HS-27A (cell line): ENCODE results near the gene NKAIN4.
A peak's percentile ranks its signal among the peaks of the same experiment; 100 is the strongest.
"Not testable (repeated sequence)": the region's sequence is repeated elsewhere in the genome, so short reads cannot be mapped to it uniquely, and the experiment has no call there.

Experiments
- DNase-seq: peaks from one replicate; pipeline ENCODE4 v3.0.0-alpha.2; 2012; ENCODE audit warnings: low read depth, missing footprints

The NKAIN4 gene

GRCh38 chr20:63235399-63235983 is 18.8 kb downstream of the NKAIN4 start, which contains the start of gene BIRC7:
Gene BIRC7 (plus strand): TSS chr20:63235905. CDS start chr20:63236097, 192 bp downstream.
- no peak for DNase-seq

- no peak for DNase-seq
Observed at GRCh38 chr20:63234693-63235398, 19.4 kb downstream of the NKAIN4 start.

- no peak for DNase-seq
Observed at GRCh38 chr20:63233924-63234323, 20.3 kb downstream of the NKAIN4 start.

GRCh38 chr20:63233061-63233344 is 21.3 kb downstream of the NKAIN4 start:
- DNase-seq = no peak

GRCh38 chr20:63232235-63233060 is 21.8 kb downstream of the NKAIN4 start:
- peak; percentile 62 for DNase-seq

GRCh38 chr20:63230800-63231268 is 23.4 kb downstream of the NKAIN4 start:
- no peak for DNase-seq

- no peak for DNase-seq
Observed at GRCh38 chr20:63228806-63229205, 25.5 kb downstream of the NKAIN4 start.

GRCh38 chr20:63227260-63227659 is 27.0 kb downstream of the NKAIN4 start:
- DNase-seq = no peak

GRCh38 chr20:63226042-63226943 is 28.0 kb downstream of the NKAIN4 start:
- DNase-seq = no peak

- DNase-seq = no peak
Observed at GRCh38 chr20:63225082-63225454, 29.2 kb downstream of the NKAIN4 start.

GRCh38 chr20:63224412-63225081 is 29.7 kb downstream of the NKAIN4 start:
- peak; percentile 52 for DNase-seq

- no peak for DNase-seq
Observed at GRCh38 chr20:63223826-63224207, 30.4 kb downstream of the NKAIN4 start.

GRCh38 chr20:63223121-63223825 is 31.0 kb downstream of the NKAIN4 start:
- DNase-seq = peak; percentile 20

- no peak for DNase-seq
Observed at GRCh38 chr20:63222541-63222940, 31.7 kb downstream of the NKAIN4 start.

- DNase-seq = not testable (repeated sequence)
Observed at GRCh38 chr20:63221400-63222053, 32.7 kb downstream of the NKAIN4 start.

- DNase-seq = no peak
Observed at GRCh38 chr20:63220696-63221399, 33.4 kb downstream of the NKAIN4 start.

GRCh38 chr20:63219866-63220521 is 34.3 kb downstream of the NKAIN4 start:
- no peak for DNase-seq

GRCh38 chr20:63219447-63219821 is 34.8 kb downstream of the NKAIN4 start:
- no peak for DNase-seq
